ENCODE measurements around the gene HOXA2. TPM values are rescaled to one million over a fixed set of nuclear protein-coding genes. Genes with fewer than 3 reads are reported as not detected.

HOXA2 gene
- total RNA-seq, 4 donors from 2014 or later: 0.29 to 0.88 (median 0.38) TPM; not detected in 1

GRCh38 chr7:27062946-27063345 lies 39.5 kb downstream of the HOXA2 start:
- TF ChIP-seq CTCF (IDR thresholded peaks at IDR 0.05 in 4 of 5, conservative IDR thresholded peaks at IDR 0.05 in 1 of 5): no peak
- H3K36me3 ChIP-seq: no peaks in the 10 kb centered on the region
- no peak overlapping the region for H3K27ac ChIP-seq
- H3K27me3 ChIP-seq: no peaks in the 10 kb centered on the region
- no peak for ATAC-seq
- peaks cover 0 to 4% of the 10 kb centered on the region in 2 donors for H3K4me1 ChIP-seq
- intact Hi-C loops (cut with DNase I; ENCODE audit: low total_unique reads): no loop called here
- in situ Hi-C loops (cut with MboI; ENCODE audit: low sequenced_read_pairs in 4 of 4): no loop called here
- no peak for DNase-seq
- no peak overlapping the region for H3K4me3 ChIP-seq
- no peaks in the 10 kb centered on the region for H3K9me3 ChIP-seq

GRCh38 chr7:27053153-27053552 lies 49.3 kb downstream of the HOXA2 start:
- H3K4me1 ChIP-seq: no peaks in the 10 kb centered on the region
- H3K36me3 ChIP-seq: no peaks in the 10 kb centered on the region
- in situ Hi-C loops (cut with MboI; ENCODE audit: low sequenced_read_pairs in 4 of 4): no loop called here
- H3K27me3 ChIP-seq: no peaks in the 10 kb centered on the region
- no peak overlapping the region for H3K4me3 ChIP-seq
- no peak overlapping the region for H3K27ac ChIP-seq
- DNase-seq (no peak), ATAC-seq (no peak)
- TF ChIP-seq CTCF (IDR thresholded peaks at IDR 0.05 in 4 of 5, conservative IDR thresholded peaks at IDR 0.05 in 1 of 5) (no peak), POLR2A (IDR thresholded peaks at IDR 0.05) (no peak)
- intact Hi-C loops (cut with DNase I; ENCODE audit: low total_unique reads): no loop called here
- no peaks in the 10 kb centered on the region for H3K9me3 ChIP-seq

GRCh38 chr7:27051451-27051850 lies 51.0 kb downstream of the HOXA2 start:
- Histone ChIP-seq H3K4me3 (no peak overlapping the region), H3K4me1 (no peaks in the 10 kb centered on the region), H3K36me3 (no peaks in the 10 kb centered on the region), H3K27ac (no peak overlapping the region), H3K27me3 (no peaks in the 10 kb centered on the region), H3K9me3 (no peaks in the 10 kb centered on the region)
- DNase-seq: no peak
- no peak for ATAC-seq
- TF ChIP-seq POLR2A (IDR thresholded peaks at IDR 0.05): no peak
- no peak for TF ChIP-seq CTCF (IDR thresholded peaks at IDR 0.05 in 4 of 5, conservative IDR thresholded peaks at IDR 0.05 in 1 of 5)
- intact Hi-C loops (cut with DNase I; ENCODE audit: low total_unique reads) (no loop called here), in situ Hi-C loops (cut with MboI; ENCODE audit: low sequenced_read_pairs in 4 of 4) (no loop called here)

Other genes starting within 250 kb of the HOXA2 start
- 10 to 100 TPM in 3 of 4 donors, 1 to 10 TPM in 1; 6.1 to 23.5 (median 17.1) TPM for gene SKAP2, start 238.1 kb downstream of the HOXA2 start, total RNA-seq
- gene HOXA1, start 6.7 kb downstream of the HOXA2 start, total RNA-seq: under 1 TPM in 2 of 4 donors, not detected in 2; 0.16 to 0.36 TPM
- gene HOXA4, start 28.1 kb upstream of the HOXA2 start, total RNA-seq: 1 to 10 TPM; 1.7 to 4.2 (median 2.9) TPM
- gene HOXA5, start 41.0 kb upstream of the HOXA2 start, total RNA-seq: 1 to 10 TPM; 2.7 to 7.1 (median 7.0) TPM
- gene HOXA6, start 45.1 kb upstream of the HOXA2 start, total RNA-seq: 1 to 10 TPM; 2.6 to 5.6 (median 4.2) TPM
- gene HOXA3, start 49.9 kb upstream of the HOXA2 start, total RNA-seq: 1 to 10 TPM in 3 of 4 donors, under 1 TPM in 1; 0.53 to 6.2 (median 3.0) TPM
- gene HOXA7, start 54.0 kb upstream of the HOXA2 start, total RNA-seq: 10 to 100 TPM in 1 of 4 donors, 1 to 10 TPM in 3; 5.3 to 12.8 (median 8.6) TPM
- gene HOXA9, start 62.9 kb upstream of the HOXA2 start, total RNA-seq: 10 to 100 TPM; 18.9 to 30.3 (median 19.5) TPM
- gene HOXA10, start 71.6 kb upstream of the HOXA2 start, total RNA-seq: 10 to 100 TPM; 24.6 to 61.2 (median 40.0) TPM
- gene HOXA11, start 82.5 kb upstream of the HOXA2 start, total RNA-seq: 1 to 10 TPM; 5.1 to 7.9 (median 6.4) TPM
- gene HOXA13, start 97.4 kb upstream of the HOXA2 start, total RNA-seq: 1 to 10 TPM in 3 of 4 donors, under 1 TPM in 1; 0.82 to 2.4 (median 1.7) TPM
- gene EVX1, start 140.1 kb upstream of the HOXA2 start, total RNA-seq: not detected

Measured in gastrocnemius medialis (tissue), 4 donors.